Suppressor macrophage treated with lipopolysaccharide for 1 hour (primary cell): Measurements from ENCODE around the gene ENTPD8.
A peak's percentile ranks its signal among the peaks of the same experiment; 100 is the strongest.
"Not testable (repeated sequence)": the region's sequence is repeated elsewhere in the genome, so short reads cannot be mapped to it uniquely, and the experiment has no call there.

Experiments
- DNase-seq, 3 donors: peaks; one replicate each; pipeline ENCODE4 v3.0.0-alpha.2; 2020 to 2022

The ENTPD8 gene

GRCh38 chr9:137392232-137393007, 48.7 kb downstream of the ENTPD8 start:
- no peak for DNase-seq

GRCh38 chr9:137391411-137391754, 49.8 kb downstream of the ENTPD8 start:
- DNase-seq, result no peak

GRCh38 chr9:137390553-137391410, 50.4 kb downstream of the ENTPD8 start:
- no peak for DNase-seq

GRCh38 chr9:137389428-137389746, 51.8 kb downstream of the ENTPD8 start:
- DNase-seq, result no peak

- no peak for DNase-seq
Measured at GRCh38 chr9:137388589-137389427, 52.3 kb downstream of the ENTPD8 start.

GRCh38 chr9:137387891-137388560, 53.1 kb downstream of the ENTPD8 start:
- DNase-seq, result no peak

- peak in 1 of 3 donors; percentile 27 for DNase-seq
Measured at GRCh38 chr9:137387114-137387890, 53.9 kb downstream of the ENTPD8 start.

- DNase-seq, result not testable (repeated sequence)
Measured at GRCh38 chr9:137386507-137387113, 54.5 kb downstream of the ENTPD8 start.

- DNase-seq, result no peak
Measured at GRCh38 chr9:137385061-137385655, 56.0 kb downstream of the ENTPD8 start.
